ENCODE measurements around the gene PLA2G4F.
"Not testable (repeated sequence)": the region's sequence is repeated elsewhere in the genome, so short reads cannot be mapped to it uniquely, and the experiment has no call there.

PLA2G4F gene

GRCh38 chr15:42106288-42106687 lies 50.1 kb downstream of the PLA2G4F start:
- no peak for DNase-seq
- intact Hi-C loops (cut with DNase I) = no loop called here

GRCh38 chr15:42104095-42104891 lies 52.1 kb downstream of the PLA2G4F start:
- intact Hi-C loops (cut with DNase I) = no loop called here
- no peak for DNase-seq

DNA sequence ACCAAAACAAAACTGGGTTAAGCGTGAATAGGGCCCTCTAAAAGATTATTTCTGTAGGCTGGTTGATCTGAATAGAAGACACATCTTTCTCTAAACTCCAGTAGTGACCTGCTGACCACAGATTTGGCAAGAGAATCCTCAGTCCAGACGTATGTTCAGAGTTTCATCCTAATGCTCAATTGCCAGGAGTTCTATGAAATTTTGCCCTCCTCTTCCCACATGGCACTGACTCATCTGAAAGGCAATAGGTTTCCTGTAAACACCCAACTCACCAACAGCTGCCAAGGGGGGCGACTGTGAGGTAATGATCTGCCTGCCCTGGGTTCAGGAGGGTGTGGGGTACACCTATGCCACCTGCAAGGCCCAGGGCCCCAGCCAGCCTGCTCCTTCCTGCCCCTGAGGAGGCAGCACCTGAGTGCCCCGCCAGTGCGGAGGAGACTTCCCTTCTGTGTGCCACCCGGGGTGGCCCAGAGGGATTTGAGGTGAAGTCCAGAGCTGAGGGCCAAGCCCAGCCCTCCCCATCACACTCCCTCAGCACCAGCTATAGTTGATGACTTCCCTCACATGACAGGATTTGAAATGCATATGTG lies 53.7 kb downstream of the PLA2G4F start:
- intact Hi-C loops (cut with DNase I) = no loop called here
- peak in 2 of 10 donors; percentile 24 to 49 for DNase-seq

DNA sequence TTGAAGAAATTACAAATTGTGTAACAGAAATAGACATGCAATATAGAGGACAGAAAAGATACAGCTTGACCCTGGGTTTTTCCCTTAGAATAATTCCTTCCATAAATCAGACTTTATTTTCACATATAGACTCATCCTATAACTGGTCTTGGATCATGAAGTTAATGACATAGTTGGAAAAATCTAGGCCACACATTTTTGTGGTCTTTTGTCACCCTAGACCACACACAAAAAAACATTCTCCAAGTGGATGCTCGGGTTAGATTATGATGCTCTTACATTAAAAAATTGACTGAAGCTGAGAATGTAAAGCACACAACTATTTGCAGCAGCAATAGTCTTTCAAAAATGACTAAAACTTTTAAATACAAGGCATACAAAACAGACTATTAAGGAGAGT lies 54.6 kb downstream of the PLA2G4F start:
- DNase-seq = no peak

GRCh38 chr15:42100021-42100800 lies 56.2 kb downstream of the PLA2G4F start:
- peak in 1 of 10 donors; percentile 31 for DNase-seq
- intact Hi-C loops (cut with DNase I) = no loop called here

More for the DNA sequence above, 54.6 kb downstream of the PLA2G4F start:
- intact Hi-C loops (cut with DNase I) = no loop called here

- intact Hi-C loops (cut with DNase I) = no loop called here
- DNase-seq = peak in 1 of 10 donors; percentile 42
These were observed 59.4 kb downstream of the PLA2G4F start for GRCh38 chr15:42097018-42097417.

GRCh38 chr15:42094512-42094963 lies 61.9 kb downstream of the PLA2G4F start, which contains the start of gene PLA2G4D:
Gene PLA2G4D (minus strand): TSS chr15:42094562. CDS start chr15:42094459, 103 bp downstream.
- intact Hi-C loops (cut with DNase I) = no loop called here
- DNase-seq = peak in 1 of 10 donors; percentile 43

GRCh38 chr15:42093966-42094365 lies 62.5 kb downstream of the PLA2G4F start:
- intact Hi-C loops (cut with DNase I) = no loop called here

GRCh38 chr15:42092398-42093318 lies 63.8 kb downstream of the PLA2G4F start:
- DNase-seq = peak in 3 of 10 donors; percentile 36 to 88 (median 43)
- intact Hi-C loops (cut with DNase I) = no loop called here

More at GRCh38 chr15:42093966-42094365, 62.5 kb downstream of the PLA2G4F start:
- peak in 1 of 10 donors; percentile 65 for DNase-seq

DNA sequence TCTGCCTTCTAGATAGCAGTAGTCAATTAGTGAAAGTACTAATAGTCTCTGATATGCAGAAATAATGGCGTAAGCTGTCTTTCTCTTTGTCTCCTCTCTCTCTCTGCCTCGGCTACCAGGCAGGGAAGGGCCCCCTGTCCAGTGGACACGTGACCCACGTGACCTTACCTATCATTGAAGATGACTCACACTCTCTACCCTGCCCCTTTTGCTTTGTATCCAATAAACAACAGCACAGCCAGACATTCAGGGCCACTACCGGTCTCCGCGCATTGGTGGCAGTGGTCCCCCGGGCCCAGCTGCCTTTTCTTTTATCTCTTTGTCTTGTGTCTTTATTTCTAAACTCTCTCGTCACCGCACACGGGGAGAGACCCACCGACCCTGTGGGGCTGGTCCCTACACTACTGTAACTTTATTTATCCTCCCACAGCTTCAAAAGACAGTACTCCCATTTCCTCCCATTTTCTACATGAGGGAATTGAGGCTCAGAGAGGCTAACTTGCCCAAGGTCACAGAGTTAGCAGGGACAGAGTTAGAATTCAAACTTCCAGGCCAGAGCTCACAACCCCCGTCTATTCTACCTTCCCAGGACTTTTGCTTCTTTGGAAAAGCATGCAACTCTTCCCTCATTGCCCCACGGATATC lies 64.6 kb downstream of the PLA2G4F start:
- intact Hi-C loops (cut with DNase I) = not testable (repeated sequence)
- peak in 1 of 10 donors; percentile 28 for DNase-seq

DNA sequence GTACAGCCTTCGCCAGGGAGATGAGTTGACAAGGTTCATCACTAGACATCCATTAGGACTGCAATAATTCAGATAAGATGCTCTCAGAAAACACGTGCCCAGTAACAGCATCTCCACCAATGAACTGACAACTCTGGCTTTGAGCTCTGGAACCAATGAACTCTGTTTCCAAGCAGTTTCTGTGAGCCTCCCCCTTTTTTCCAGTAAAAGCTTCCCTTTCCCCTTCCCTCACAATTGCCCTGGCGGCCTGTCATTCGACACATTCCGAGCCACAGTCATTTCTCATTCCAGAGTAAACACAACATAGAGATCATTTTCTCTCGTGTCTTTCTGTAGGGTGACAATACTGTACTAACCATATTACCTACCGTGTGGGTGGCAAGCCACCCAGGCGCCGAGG lies 65.7 kb downstream of the PLA2G4F start:
- intact Hi-C loops (cut with DNase I) = no loop called here
- DNase-seq = peak in 1 of 10 donors; percentile 43

GRCh38 chr15:42090370-42090769 lies 66.1 kb downstream of the PLA2G4F start:
- intact Hi-C loops (cut with DNase I) = no loop called here
- peak in 1 of 10 donors; percentile 43 for DNase-seq

DNA sequence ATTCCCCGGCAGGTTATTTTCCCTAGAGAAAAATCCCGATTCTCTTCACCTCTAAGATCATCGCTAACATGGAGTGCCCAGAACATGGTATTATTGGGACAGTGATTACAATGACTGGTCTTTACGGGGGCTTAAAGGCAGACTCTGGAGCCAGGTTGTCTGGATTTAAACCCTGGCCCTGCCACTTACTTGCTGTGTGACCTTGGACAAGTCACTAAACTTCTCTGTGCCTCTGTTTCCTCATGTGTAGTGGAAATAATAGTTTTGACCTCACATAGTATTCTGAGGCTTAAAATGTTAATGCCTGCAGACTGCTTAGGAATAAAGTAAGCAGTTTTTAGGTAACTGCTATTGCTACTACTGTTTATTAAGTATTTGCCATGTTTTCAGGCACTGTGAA lies 66.5 kb downstream of the PLA2G4F start:
- intact Hi-C loops (cut with DNase I) = no loop called here
- no peak for DNase-seq
